Activated CD4-positive, CD25-positive, alpha-beta regulatory T cell treated with anti-CD3 and anti-CD28 coated beads, Interleukin-2, amount 50 U/mL, for 16 hours (primary cell): ENCODE data around the gene SLC27A1.
"Not testable (repeated sequence)": the region's sequence is repeated elsewhere in the genome, so short reads cannot be mapped to it uniquely, and the experiment has no call there.

Experiments
- DNase-seq: peaks from one replicate; pipeline ENCODE4 v3.0.0-alpha.2; 2020; ENCODE audit warnings: low read depth, low spot score

The SLC27A1 gene

DNA sequence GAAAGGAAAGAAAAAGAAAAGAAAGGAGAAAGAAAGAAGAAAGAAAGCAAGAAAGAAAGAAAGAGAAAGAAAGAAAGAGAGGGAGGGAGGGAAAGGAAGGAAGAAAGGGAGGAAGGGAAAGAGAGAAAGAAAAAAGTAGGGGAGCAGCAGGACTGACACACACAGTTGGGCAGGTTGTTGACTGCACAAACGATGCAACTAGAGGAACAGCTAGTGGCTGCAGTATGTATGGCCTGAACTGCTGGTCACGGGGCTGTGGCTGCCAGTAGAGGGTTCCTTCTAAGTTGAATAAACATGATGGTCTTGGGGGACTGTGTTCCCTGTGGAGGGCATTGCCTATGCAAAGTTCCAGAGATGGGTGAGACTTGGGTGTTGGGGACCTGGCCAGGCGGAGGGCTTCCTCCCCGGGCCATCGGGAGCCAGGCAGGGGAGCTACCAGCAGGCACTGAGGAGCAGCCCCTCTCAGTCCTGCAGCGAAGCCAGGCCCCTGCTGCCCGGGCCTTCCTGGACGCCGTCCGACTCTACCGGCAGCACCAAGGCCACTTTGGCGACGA, 68.4 kb downstream of the SLC27A1 start:
- DNase-seq = no peak

DNA sequence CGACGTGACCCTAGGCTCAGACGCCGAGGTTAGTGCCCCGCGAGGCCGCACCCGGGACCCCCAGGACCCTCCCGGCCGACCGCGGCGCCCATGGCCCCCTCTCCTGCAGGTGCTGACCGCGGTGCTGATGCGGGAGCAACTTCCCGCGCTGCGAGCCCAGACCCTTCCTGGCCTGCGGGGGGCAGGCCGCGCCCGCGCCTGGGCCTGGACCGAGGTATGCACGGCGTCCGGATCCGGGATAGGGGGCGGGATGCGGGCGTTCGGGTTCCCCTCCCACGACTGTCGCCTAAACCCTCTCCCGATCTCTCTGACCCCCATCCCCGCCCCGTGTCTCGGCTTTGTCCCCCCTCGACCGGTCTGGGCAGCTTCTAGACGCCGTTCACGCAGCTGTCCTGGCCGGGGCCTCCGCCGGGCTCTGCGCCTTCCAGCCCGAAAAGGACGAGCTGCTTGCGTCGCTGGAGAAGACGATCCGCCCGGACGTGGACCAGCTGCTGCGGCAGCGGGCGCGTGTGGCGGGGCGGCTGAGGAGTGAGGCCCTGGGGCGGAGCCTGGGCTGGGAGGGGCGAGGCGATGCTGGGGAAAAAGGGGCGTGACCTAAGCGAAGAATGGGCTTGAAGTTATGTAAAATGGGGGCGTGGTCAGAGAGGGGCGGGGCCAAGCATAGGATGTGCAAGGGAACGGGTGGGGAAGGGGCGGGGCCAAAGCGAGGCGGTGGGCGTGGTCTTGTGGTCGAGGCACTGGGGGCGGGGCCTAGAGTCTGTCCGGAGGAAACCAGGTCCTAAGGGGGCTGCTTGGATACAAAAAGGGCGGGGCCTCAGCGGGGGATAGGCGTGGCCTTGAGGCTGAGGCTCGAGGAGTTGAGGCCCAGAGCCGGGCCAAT, 69.2 kb downstream of the SLC27A1 start:
- peak; percentile 87 for DNase-seq

DNA sequence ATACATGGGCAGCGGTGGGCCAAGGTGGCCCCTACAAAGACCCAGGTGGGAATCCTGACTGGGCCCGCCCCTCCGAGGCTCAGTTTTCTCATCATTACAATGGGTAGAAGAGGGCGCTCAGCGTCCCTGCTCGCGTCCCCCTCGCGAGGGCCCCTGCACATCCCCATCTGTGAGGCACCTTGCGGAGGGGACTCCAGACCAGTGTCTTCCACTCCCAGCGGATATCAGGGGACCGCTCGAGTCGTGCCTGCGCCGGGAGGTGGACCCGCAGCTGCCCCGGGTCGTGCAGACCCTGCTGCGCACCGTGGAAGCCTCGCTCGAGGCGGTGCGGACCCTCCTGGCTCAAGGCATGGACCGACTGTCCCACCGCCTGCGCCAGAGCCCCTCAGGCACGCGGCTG, 69.8 kb downstream of the SLC27A1 start:
- no peak for DNase-seq

DNA sequence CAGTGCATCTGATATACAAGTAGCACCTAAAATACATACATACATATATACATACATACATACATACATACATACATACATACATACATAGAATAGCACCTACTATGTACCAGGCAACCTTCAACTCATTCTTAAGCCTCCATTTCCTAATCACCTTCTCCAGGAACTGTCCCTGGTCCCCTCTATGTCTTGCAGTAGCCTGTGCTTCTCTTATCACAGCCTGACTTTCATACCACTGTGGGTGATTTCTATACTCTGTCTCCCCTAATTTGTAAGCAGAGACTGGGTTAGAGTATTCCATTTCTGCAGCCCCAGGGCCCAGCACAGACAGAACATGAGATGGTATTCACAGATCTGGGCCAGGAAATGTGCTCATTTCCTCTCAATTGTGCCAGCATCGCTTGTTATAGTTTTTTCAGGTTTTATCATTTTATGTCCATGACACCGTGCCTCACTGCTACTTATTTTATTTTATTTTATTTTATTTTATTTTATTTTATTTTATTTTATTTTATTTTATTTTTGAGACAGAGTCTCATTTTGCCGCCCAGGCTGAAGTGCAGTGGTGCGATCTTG, 70.9 kb downstream of the SLC27A1 start:
- no peak for DNase-seq

DNA sequence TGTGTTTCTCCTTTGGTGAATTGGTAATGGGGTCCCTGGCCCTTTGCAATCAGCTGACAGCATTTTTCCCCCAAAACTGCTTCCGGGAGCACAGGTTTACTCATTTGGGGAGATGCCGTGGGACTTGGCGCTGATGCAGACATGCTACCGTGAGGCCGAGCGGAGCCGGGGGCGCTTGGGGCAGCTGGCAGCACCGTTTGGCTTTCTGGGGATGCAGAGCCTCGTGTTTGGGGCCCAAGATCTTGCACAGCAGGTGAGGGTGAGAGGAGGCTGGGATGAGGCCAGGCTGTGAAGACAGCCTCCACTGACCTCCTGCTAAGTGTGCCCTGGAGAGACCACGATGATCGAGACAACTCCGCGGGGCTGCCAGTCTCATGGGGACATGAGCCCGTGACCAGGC, 71.7 kb downstream of the SLC27A1 start:
- no peak for DNase-seq

DNA sequence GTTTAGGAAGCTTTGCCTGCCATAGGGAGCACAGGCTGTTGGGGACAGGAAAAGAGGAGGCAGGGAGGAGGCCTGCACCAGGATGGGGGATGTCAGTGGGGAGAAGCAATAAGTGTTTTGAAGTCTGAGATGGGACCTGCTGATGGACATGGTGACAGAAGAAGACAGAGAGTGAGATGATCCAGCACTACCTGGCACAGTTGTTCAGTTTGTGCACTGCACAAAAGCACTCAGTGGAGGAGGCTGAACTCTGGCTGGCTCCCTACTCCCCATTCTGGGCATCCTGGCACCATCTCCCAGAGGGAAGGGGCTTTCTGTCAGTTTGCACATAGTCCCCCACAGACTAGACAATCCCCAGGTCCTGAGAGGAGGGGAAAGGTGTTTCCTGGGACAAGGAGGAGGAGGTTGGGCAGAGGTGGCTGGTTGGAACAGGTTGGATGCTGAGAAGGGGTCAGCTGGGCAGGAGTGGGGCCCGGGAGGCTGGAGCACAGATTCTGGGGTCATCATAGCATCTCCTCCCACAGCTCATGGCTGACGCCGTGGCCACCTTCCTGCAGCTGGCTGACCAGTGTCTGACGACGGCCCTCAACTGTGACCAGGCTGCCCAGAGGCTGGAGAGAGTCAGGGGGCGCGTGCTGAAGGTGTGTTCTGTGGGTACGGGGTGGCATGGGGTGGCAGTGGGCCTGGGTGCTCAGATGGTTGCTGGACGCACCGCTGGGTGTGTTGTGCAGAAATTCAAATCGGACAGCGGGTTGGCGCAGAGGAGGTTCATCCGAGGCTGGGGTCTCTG, 72.7 kb downstream of the SLC27A1 start:
- DNase-seq = no peak

DNA sequence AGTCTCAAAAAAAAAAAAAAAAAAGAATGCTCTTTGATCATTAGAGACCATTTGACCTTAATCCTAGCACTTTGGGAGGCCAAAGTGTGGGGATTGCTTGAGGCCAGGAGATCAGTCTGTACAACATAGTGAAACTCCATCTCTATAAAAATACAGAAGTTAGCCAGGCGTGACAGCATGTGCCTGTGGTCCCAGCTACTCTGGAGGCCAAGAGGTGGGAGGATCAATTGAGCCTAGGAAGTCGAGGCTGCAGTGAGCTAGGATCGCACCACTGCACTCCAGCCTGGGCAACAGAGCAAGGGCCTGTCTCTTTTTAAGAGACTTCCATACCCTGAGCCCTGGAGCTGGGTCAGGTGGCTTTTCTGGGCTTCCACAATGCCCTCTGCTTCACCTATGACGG, 73.7 kb downstream of the SLC27A1 start:
- DNase-seq = no peak

DNA sequence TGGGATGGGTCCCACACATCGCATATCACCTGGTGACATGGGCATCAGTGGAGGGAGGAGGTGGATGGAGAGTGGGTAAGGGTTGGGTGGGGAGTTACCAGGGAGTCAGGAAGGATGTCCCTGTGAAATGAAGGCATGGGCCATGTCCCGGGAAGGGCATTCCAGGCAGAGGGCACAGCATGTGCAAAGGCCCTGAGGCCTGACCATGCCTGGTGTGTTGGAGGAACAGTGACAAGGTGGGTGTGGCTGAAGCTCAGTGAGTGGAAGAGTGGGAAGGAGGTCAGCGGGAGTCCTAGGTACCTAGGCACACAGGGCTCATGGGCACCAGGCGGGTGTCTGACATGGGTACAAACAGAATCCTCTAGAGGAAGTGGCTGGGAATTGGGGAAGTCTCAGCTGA, 74.1 kb downstream of the SLC27A1 start:
- no peak for DNase-seq

DNA sequence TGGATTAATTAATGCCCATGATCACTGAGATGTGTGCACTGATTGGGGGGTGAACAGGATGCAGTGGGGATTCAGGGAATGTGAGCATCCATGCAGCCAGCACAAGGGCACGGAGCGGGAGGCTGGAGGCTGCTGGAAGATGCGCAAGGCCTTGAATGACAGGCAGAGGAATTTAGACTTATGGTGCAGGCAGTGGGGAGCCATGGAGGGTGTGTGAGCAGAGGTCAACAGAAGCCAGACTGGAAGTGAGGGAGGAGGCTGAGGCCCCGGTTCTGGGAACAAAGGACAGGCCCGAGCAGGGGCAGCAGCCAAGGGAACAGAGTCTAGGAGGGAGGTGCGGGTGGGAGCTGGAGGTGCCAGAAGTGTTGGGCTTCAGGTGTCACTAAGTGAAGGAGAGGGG, 77.8 kb downstream of the SLC27A1 start:
- DNase-seq = no peak

DNA sequence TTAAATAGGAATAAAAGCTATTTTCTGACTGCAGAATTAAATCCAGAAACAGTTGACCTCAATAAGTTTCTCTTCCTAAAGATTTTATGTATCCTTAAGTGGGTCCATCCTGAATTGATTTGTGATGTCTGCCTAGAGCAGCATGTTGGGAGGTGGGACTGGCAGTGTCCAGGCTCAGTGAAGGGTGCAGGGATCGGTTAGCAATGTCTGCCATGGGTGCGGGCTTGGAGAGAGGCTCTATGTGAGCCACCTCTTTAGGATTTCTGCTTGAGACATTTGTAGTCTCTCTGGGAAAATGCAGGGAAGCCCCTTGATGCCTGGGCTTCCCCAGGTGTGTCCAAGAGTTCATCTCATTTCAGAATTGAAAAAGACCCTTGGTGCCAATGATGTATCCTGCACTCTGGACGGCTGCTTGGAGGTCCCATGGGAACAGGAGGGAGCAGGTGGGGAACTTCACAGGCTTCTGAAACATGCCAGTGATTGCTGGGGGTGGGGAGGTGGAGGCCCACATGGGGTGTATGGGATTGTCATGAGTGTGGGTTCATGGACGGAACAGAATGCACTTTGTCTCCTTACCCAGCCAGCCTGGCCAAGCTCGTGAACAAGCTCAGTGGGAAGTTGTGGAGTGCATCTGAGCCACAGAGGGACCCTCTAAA, 78.9 kb downstream of the SLC27A1 start:
- no peak for DNase-seq

DNA sequence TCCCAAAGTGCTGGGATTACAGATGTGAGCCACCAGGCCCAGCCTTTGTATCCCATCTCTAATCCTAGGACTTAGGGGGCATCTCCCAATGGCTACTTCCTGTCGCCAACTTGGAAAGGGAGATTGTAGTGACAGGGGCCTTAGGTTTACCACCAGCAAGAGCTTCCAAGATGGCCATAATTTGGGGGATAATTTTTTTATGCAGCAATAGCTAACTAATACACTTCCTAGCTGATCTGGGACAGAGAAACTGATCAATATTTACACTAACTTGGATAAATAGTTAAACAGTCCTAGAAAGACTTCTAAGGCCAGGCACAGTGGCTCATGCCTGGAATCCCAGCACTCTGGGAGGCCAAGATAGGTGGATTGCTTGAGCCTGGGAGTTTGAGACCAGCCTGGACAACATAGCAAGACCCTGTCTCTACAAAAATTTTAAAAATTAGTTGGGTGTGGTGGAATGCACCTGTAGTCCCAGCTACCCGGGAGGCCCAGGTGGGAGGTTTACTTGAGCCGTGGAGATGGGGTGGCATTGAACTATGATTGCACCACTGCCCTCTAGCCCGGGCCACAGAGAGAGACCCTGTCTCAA, 79.8 kb downstream of the SLC27A1 start:
- no peak for DNase-seq

DNA sequence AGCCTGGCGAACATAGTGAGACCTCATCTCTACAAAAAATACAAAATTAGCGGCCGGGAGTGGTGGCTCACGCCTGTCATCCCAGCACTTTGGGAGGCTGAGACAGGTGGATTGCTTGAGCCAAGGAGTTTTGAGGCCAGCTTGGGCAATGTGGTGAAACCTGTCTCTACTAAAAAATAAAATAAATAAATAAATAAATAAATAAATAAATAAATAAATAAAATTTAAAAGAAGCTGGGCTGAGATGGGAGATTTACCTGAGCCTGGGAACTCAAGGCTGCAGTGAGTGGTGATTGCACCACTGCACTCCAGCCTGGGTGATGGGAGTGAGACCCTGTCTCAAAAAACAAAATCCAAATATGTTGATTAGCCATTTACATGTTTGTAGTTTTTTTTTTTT, 82.4 kb downstream of the SLC27A1 start:
- not testable (repeated sequence) for DNase-seq

DNA sequence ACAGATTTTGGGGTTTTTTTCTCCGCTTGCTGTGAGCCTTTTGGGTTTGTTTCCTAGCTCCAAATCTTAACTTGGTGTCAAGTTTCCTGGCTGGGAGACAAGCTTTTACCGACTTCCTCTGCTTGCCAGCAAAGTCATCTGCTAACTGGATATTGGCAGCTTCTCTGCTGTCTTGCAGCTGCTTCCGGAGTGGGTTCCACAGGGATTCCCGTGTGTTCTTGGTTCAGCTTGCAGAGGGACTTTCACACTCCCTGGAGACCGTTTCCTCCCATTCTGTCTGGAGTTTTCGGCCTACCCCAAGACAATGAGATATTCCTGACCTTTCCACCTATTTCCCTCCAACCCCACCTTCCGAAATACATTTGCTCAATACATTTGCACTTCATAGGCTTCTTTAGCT, 82.9 kb downstream of the SLC27A1 start:
- DNase-seq = no peak

DNA sequence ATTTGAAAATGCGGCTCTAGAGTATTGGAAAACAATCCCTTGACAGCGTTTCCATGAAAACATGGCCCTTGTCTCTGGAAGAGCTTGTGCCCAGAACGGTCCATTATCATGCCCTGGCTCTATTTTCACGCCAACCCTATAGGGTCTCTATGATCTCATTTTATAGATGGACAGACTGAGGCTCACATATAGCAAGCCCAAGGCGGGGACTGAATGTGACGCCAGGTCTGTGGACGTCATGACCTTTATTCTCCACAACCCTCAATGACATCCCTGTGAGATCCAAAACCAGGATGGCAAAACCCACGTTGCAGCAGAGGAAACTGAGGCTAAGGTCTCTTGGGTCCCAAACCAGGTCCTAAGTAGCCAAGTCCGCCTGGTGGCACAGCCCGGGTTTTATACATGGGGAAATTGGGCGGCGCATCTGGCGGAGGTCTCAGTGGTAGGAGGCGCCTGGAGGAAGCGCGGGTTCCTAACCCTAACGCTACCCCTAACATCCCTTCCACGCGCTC, 84.7 kb downstream of the SLC27A1 start:
- no peak for DNase-seq

DNA sequence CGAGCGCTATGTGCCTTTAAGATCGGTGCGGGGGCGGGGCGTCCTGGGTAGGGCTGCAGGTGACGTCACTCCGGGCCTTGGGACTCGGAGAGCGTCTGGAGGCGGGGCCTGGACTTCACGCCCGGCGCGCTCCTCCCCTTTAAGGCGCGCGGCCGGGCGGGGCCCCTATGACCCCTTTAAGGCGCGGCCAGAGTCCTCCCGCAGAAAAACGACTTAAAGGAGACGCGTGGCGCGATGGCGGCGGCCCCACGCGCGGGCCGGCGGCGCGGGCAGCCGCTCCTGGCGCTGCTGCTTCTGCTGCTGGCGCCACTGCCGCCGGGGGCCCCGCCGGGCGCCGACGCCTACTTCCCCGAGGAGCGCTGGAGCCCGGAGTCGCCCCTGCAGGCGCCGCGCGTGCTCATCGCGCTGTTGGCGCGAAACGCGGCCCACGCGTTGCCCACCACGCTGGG, 85.2 kb downstream of the SLC27A1 start, which contains the start of gene COLGALT1:
COLGALT1 (plus strand) TSS at position 170 of the 449 bp plus-strand sequence; CDS start at position 235, 65 bp downstream.
- peak; percentile 98 for DNase-seq
